NCI-H1105 treated with DMSO at 0.1 percent for 48 hours (cell line): ENCODE measurements around the gene MED25.

Experiments
- DNase-seq: peaks from one replicate; lab custom pipeline; 2025; lab: John Stamatoyannopoulos, UW

The MED25 gene

GRCh38 chr19:49817964-49818648 is at the start of gene MED25:
Gene MED25, plus strand, starts transcription at chr19:49818289. Its CDS starts 53 bp downstream, at chr19:49818342.
- DNase-seq: peak; percentile 91

GRCh38 chr19:49770529-49770928 is 47.6 kb upstream of the MED25 start:
- no peak for DNase-seq

- DNase-seq: no peak
Observed at GRCh38 chr19:49771674-49772139, 46.4 kb upstream of the MED25 start.

GRCh38 chr19:49772850-49773432 is 45.1 kb upstream of the MED25 start:
- DNase-seq: no peak

- DNase-seq: no peak
Observed at GRCh38 chr19:49773663-49774350, 44.3 kb upstream of the MED25 start.

- DNase-seq: no peak
Observed at GRCh38 chr19:49774969-49775368, 43.1 kb upstream of the MED25 start.

GRCh38 chr19:49775742-49776370 is 42.2 kb upstream of the MED25 start:
- DNase-seq: no peak

- DNase-seq: no peak
Observed at GRCh38 chr19:49776371-49776764, 41.7 kb upstream of the MED25 start.

GRCh38 chr19:49779731-49780555 is 38.1 kb upstream of the MED25 start:
- DNase-seq: no peak

- DNase-seq: no peak
Observed at GRCh38 chr19:49780861-49781260, 37.2 kb upstream of the MED25 start.

GRCh38 chr19:49781394-49781793 is 36.7 kb upstream of the MED25 start:
- DNase-seq: no peak

- DNase-seq: no peak
Observed at GRCh38 chr19:49782515-49782914, 35.6 kb upstream of the MED25 start.

- DNase-seq: no peak
Observed at GRCh38 chr19:49786376-49786820, 31.7 kb upstream of the MED25 start.

GRCh38 chr19:49787746-49788145 is 30.3 kb upstream of the MED25 start:
- DNase-seq: no peak

- no peak for DNase-seq
Observed at GRCh38 chr19:49788857-49789256, 29.2 kb upstream of the MED25 start.

- no peak for DNase-seq
Observed at GRCh38 chr19:49790866-49791265, 27.2 kb upstream of the MED25 start.

GRCh38 chr19:49791776-49792445 is 26.2 kb upstream of the MED25 start:
- DNase-seq: no peak

GRCh38 chr19:49792829-49793560 is 25.1 kb upstream of the MED25 start:
- no peak for DNase-seq

GRCh38 chr19:49793561-49793840 is 24.6 kb upstream of the MED25 start:
- DNase-seq: no peak

- DNase-seq: no peak
Observed at GRCh38 chr19:49795615-49796014, 22.5 kb upstream of the MED25 start.

GRCh38 chr19:49798574-49798973 is 19.5 kb upstream of the MED25 start:
- DNase-seq: no peak
